ENCODE results near the gene MBNL1. TPM values are rescaled to one million over a fixed set of nuclear protein-coding genes. Genes with fewer than 3 reads are reported as not detected.

Gene MBNL1
- polyA plus RNA-seq, 1 donor from 2014 or later, result 12.7 TPM

DNA sequence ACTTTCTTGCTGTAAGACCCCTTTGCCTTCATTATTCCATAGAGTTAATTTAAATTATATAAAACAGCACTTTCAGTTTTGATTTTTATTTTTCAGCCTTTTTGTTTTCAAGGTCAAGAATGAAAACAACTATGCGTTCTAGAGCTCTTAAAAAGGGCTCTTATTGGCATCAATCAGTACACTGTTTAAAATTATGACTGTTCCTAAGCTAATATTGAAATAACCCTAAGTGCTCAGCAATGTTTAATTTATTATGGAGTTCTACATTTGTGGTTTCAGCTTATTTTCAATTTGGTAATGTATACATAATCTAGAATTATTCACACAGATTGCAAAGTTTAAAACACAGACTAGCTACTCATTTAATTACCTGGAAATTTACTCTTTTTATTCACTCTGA lies 179.4 kb downstream of the MBNL1 start (continued):
- TF ChIP-seq, protein P1, sequence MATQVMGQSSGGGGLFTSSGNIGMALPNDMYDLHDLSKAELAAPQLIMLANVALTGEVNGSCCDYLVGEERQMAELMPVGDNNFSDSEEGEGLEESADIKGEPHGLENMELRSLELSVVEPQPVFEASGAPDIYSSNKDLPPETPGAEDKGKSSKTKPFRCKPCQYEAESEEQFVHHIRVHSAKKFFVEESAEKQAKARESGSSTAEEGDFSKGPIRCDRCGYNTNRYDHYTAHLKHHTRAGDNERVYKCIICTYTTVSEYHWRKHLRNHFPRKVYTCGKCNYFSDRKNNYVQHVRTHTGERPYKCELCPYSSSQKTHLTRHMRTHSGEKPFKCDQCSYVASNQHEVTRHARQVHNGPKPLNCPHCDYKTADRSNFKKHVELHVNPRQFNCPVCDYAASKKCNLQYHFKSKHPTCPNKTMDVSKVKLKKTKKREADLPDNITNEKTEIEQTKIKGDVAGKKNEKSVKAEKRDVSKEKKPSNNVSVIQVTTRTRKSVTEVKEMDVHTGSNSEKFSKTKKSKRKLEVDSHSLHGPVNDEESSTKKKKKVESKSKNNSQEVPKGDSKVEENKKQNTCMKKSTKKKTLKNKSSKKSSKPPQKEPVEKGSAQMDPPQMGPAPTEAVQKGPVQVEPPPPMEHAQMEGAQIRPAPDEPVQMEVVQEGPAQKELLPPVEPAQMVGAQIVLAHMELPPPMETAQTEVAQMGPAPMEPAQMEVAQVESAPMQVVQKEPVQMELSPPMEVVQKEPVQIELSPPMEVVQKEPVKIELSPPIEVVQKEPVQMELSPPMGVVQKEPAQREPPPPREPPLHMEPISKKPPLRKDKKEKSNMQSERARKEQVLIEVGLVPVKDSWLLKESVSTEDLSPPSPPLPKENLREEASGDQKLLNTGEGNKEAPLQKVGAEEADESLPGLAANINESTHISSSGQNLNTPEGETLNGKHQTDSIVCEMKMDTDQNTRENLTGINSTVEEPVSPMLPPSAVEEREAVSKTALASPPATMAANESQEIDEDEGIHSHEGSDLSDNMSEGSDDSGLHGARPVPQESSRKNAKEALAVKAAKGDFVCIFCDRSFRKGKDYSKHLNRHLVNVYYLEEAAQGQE (IDR thresholded peaks at IDR 0.05; ENCODE audit: borderline replicate concordance), result no peak

DNA sequence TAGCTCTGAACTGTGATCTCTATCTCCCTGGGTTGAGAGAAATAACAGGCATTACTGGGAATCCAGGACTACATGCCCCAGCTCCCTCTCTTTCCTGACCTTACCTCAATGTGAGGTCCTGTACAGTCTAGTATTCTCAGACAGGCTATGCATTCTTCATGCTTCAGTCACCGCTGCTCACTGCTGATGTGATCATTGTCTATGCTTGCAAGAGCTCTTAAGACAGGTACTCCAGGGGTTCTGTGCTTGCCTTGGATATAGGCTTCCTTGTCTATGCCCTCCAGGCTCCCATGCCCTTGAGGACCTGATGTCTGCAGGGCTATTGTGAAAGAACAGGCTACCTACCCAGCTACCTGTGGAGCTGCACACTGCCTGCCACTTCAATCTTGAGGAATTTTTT lies 183.6 kb downstream of the MBNL1 start:
- Histone ChIP-seq H4K20me1 (ENCODE audit: insufficient read depth) (no peaks in the 10 kb centered on the region), H3K9me3 (ENCODE audit: low read length) (no peaks in the 10 kb centered on the region), H2AFZ (ENCODE audit: low read depth, low read length) (no peak overlapping the region), H3K4me3 (ENCODE audit: low read length) (no peak overlapping the region), H3K9ac (ENCODE audit: low read length) (no peak overlapping the region), H3K4me2 (ENCODE audit: low read length) (no peak overlapping the region), H3K27ac (ENCODE audit: low read length) (no peak overlapping the region), H3F3A (ENCODE audit: insufficient read depth, low read length, poor library complexity, severe bottlenecking) (no peaks in the 10 kb centered on the region), H3K36me3 (ENCODE audit: insufficient read depth, low read length) (peaks cover 4% of the 10 kb centered on the region), H3K9me2 (ENCODE audit: insufficient read depth, low read length) (no peaks in the 10 kb centered on the region), H3K27me3 (ENCODE audit: insufficient read depth, low read depth, low read length) (no peaks in the 10 kb centered on the region), H3K79me2 (replicated peaks; ENCODE audit: insufficient read depth, low read length) (no peaks in the 10 kb centered on the region)
- no peak for TF ChIP-seq MXI1 (conservative IDR thresholded peaks at IDR 0.05; ENCODE audit: poor library complexity, severe bottlenecking)
- no peak for TF ChIP-seq EZH2 (IDR thresholded peaks at IDR 0.05; ENCODE audit: borderline replicate concordance, insufficient read depth, low read length, poor library complexity, severe bottlenecking)
- TF ChIP-seq TAF1 (IDR thresholded peaks at IDR 0.05; ENCODE audit: low read depth), result no peak

DNA sequence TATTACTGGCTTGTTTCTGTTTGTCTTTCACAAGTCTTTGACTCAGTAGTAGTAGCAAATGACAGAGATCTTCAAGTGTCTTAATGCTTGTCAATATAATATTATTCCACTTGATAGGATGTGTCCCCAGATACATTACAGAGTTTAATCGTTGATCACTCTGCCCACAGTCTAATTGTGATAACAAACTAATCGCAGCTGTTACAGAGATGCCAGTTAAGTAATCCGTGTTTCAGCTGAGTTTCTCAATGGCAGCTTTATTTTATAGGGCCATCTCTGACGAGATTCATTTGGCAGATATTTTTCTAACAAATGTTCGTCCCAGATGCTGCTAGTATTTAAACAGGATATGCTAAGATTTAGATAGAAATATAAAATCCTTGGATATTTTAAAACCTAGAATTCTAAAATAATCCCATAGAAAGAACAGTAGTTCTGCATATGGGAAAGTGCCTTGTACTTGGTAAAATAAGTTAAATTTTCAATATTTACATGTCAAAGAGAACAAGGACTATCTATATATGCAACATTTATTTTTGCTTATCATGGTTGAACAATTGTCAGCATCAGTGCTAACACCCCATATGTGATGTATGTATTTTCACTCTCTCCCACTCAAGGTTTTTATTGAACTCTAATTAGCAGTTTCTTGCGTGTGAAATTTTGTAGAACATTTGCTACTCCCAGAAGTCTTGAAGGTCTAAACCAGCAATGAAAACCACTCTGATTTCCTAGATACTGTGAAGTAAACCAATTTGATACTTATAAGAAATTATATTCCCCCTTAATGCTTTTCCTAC lies 185.5 kb downstream of the MBNL1 start:
- no peak overlapping the region for H3K9ac ChIP-seq (ENCODE audit: low read length)
- H3K4me2 ChIP-seq (ENCODE audit: low read length), result no peak overlapping the region
- TF ChIP-seq MXI1 (conservative IDR thresholded peaks at IDR 0.05; ENCODE audit: poor library complexity, severe bottlenecking) (no peak), EZH2 (IDR thresholded peaks at IDR 0.05; ENCODE audit: borderline replicate concordance, insufficient read depth, low read length, poor library complexity, severe bottlenecking) (no peak), RAD21 (conservative IDR thresholded peaks at IDR 0.05) (no peak), TAF1 (IDR thresholded peaks at IDR 0.05; ENCODE audit: low read depth) (no peak), EP300 (conservative IDR thresholded peaks at IDR 0.05; ENCODE audit: poor library complexity, severe bottlenecking) (no peak), SMC3 (conservative IDR thresholded peaks at IDR 0.05; ENCODE audit: poor library complexity) (no peak), POLR2AphosphoS5 (IDR thresholded peaks at IDR 0.05) (no peak)
- TF ChIP-seq, protein P2, sequence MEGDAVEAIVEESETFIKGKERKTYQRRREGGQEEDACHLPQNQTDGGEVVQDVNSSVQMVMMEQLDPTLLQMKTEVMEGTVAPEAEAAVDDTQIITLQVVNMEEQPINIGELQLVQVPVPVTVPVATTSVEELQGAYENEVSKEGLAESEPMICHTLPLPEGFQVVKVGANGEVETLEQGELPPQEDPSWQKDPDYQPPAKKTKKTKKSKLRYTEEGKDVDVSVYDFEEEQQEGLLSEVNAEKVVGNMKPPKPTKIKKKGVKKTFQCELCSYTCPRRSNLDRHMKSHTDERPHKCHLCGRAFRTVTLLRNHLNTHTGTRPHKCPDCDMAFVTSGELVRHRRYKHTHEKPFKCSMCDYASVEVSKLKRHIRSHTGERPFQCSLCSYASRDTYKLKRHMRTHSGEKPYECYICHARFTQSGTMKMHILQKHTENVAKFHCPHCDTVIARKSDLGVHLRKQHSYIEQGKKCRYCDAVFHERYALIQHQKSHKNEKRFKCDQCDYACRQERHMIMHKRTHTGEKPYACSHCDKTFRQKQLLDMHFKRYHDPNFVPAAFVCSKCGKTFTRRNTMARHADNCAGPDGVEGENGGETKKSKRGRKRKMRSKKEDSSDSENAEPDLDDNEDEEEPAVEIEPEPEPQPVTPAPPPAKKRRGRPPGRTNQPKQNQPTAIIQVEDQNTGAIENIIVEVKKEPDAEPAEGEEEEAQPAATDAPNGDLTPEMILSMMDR (IDR thresholded peaks at IDR 0.05; ENCODE audit: poor library complexity, severe bottlenecking), result no peak
- TF ChIP-seq, protein P1 (IDR thresholded peaks at IDR 0.05; ENCODE audit: borderline replicate concordance), result no peak
- H3K9me2 ChIP-seq (ENCODE audit: insufficient read depth, low read length), result no peaks in the 10 kb centered on the region
- no peaks in the 10 kb centered on the region for H3K9me3 ChIP-seq (ENCODE audit: low read length)
- H3F3A ChIP-seq (ENCODE audit: insufficient read depth, low read length, poor library complexity, severe bottlenecking), result no peaks in the 10 kb centered on the region
- no peak overlapping the region for H2AFZ ChIP-seq (ENCODE audit: low read depth, low read length)
- no peaks in the 10 kb centered on the region for H3K79me2 ChIP-seq (replicated peaks; ENCODE audit: insufficient read depth, low read length)
- H3K27ac ChIP-seq (ENCODE audit: low read length), result no peak overlapping the region
- no peak overlapping the region for H3K4me3 ChIP-seq (ENCODE audit: low read length)
- no peaks in the 10 kb centered on the region for H4K20me1 ChIP-seq (ENCODE audit: insufficient read depth)
- H3K27me3 ChIP-seq (ENCODE audit: insufficient read depth, low read depth, low read length), result no peaks in the 10 kb centered on the region
- peaks cover 4% of the 10 kb centered on the region for H3K36me3 ChIP-seq (ENCODE audit: insufficient read depth, low read length)

Data from neural cell (in vitro differentiated cells).